Chondrocyte (in vitro differentiated cells): ENCODE measurements around the gene NINL. TPM values are rescaled to one million over a fixed set of nuclear protein-coding genes. Genes with fewer than 3 reads are reported as not detected.
A peak's percentile ranks its signal among the peaks of the same experiment; 100 is the strongest.

Source experiments
- DNase-seq: peaks from one replicate; pipeline ENCODE4 v3.0.0; 2021; ENCODE audit warnings: mixed read lengths, low spot score
- H3K27ac Mint-ChIP-seq: one replicate; pipeline ENCODE4 v1.8.0; 2021; ENCODE audit warnings: mild to moderate bottlenecking, moderate library complexity, mixed read lengths; ENCODE audit not compliant: unreplicated experiment
- H3K27me3 Mint-ChIP-seq: 2 replicates; pipeline ENCODE4 v1.8.0; 2021; ENCODE audit warnings: low read depth, mixed read lengths
- H3K36me3 Mint-ChIP-seq: 2 replicates; pipeline ENCODE4 v1.8.0; 2021; ENCODE audit warnings: low read depth, mixed read lengths
- H3K4me1 Mint-ChIP-seq: 2 replicates; pipeline ENCODE4 v1.8.0; 2021; ENCODE audit warnings: low read depth, mild to moderate bottlenecking, mixed read lengths
- H3K4me3 Mint-ChIP-seq: one replicate; pipeline ENCODE4 v1.8.0; 2021; ENCODE audit warnings: mild to moderate bottlenecking, moderate library complexity, mixed read lengths; ENCODE audit not compliant: unreplicated experiment
- H3K9me3 Mint-ChIP-seq: 2 replicates; pipeline ENCODE4 v1.8.0; 2021; ENCODE audit warnings: low read depth, mixed read lengths
- total RNA-seq: library from RNA; stranded (reverse); gene quantifications from 3 replicates; pipeline ENCODE4 v1.2.1, GENCODE V29; 2021
- TF ChIP-seq, protein P1 (sequence below): fragments of 200-600 bp; sonication (generic); IDR thresholded peaks from 2 replicates; pipeline ENCODE4 v1.5.0; 2021; ENCODE audit warnings: antibody characterized with exemption, mild to moderate bottlenecking, moderate library complexity

The NINL gene
- total RNA-seq, 1 donor from 2014 or later: 10.6 TPM

- Mint-ChIP-seq H3K9me3 (no peaks in the 10 kb centered on the region), H3K27ac (no peak overlapping the region), H3K4me3 (no peak overlapping the region), H3K36me3 (peaks cover 1% of the 10 kb centered on the region), H3K27me3 (no peaks in the 10 kb centered on the region), H3K4me1 (peaks cover 34% of the 10 kb centered on the region)
- TF ChIP-seq, protein P1, sequence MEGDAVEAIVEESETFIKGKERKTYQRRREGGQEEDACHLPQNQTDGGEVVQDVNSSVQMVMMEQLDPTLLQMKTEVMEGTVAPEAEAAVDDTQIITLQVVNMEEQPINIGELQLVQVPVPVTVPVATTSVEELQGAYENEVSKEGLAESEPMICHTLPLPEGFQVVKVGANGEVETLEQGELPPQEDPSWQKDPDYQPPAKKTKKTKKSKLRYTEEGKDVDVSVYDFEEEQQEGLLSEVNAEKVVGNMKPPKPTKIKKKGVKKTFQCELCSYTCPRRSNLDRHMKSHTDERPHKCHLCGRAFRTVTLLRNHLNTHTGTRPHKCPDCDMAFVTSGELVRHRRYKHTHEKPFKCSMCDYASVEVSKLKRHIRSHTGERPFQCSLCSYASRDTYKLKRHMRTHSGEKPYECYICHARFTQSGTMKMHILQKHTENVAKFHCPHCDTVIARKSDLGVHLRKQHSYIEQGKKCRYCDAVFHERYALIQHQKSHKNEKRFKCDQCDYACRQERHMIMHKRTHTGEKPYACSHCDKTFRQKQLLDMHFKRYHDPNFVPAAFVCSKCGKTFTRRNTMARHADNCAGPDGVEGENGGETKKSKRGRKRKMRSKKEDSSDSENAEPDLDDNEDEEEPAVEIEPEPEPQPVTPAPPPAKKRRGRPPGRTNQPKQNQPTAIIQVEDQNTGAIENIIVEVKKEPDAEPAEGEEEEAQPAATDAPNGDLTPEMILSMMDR: no peak
- DNase-seq: no peak
These were observed 8.4 kb downstream of the NINL start for GRCh38 chr20:25576783-25577530.

- Mint-ChIP-seq H3K27ac (no peak overlapping the region), H3K36me3 (peaks cover 3% of the 10 kb centered on the region), H3K9me3 (no peaks in the 10 kb centered on the region), H3K27me3 (no peaks in the 10 kb centered on the region), H3K4me3 (no peak overlapping the region), H3K4me1 (peaks cover 34% of the 10 kb centered on the region)
- TF ChIP-seq, protein P1: peak; percentile 44
- no peak for DNase-seq
These were observed 10.9 kb downstream of the NINL start for GRCh38 chr20:25574411-25574810.

DNA sequence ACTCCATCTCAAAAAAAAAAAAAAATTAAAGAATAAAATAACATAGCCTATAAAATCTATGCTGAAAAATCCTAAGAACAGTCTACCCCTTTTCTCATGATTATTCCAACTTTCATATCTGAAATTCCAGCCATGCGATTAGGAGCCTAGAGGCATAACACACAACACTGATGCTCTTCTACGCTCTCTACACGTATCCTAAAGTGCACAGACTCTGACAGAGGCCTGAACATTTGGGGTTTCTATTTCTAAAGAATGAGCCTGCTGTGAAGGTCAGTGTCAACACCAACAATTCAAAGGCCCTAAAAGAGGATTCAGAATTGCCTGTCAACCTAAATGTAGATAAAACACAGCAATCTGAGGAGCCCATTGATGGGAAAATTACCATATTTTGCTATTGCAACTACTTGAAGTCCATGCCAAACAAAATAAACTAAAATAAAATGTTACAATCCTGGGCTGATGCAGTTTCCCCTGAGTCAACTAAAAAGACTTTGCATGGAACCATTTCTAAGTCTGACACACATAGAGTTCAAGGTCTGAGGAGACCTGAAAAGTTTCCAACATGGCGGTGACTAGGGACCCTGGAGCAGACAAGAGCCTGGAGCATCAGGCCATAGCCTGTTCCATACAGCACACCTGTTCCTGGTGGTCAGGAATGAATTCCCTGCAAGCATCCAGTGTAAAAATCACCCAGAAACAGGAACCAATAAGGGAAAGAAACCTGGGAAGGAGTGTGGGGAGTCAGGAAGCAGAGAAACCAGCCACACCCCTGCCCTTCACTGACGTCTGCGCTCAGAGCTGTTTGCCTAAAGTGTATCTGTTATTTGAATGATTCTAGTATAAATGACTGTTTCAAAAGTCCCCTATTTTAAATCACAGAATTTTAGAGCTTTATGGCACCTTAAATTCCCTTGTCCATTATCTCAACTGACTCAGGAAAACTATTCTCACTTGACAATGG lies 11.8 kb downstream of the NINL start:
- H3K27ac Mint-ChIP-seq: peak overlapping the region; percentile 80
- peaks cover 29% of the 10 kb centered on the region for H3K4me1 Mint-ChIP-seq
- no peaks in the 10 kb centered on the region for H3K27me3 Mint-ChIP-seq
- peaks cover 3% of the 10 kb centered on the region for H3K36me3 Mint-ChIP-seq
- no peaks in the 10 kb centered on the region for H3K9me3 Mint-ChIP-seq
- no peak overlapping the region for H3K4me3 Mint-ChIP-seq
- no peak for DNase-seq
- TF ChIP-seq, protein P1: no peak

DNA sequence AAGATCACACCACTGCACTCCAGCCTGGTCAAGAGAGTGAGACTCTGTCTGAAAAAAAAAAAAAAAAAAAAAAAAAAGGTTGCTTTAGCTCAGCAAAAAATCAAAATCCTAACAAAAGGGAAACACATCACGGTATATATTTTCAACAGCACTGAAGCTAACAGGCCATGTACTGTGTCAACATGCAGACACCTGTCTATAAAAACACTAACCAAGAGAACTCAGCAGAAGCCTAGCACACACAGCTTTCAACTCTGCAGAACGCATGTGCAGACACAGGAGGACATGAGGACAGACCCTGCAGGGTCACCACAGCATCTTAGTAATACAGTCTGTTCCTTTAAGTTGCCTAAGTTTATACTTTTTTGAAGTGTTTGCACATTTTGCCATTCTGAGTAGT lies 13.5 kb downstream of the NINL start:
- Mint-ChIP-seq H3K27ac (no peak overlapping the region), H3K27me3 (no peaks in the 10 kb centered on the region), H3K4me3 (no peak overlapping the region), H3K4me1 (peaks cover 29% of the 10 kb centered on the region), H3K9me3 (no peaks in the 10 kb centered on the region), H3K36me3 (peaks cover 7% of the 10 kb centered on the region)
- no peak for DNase-seq
- TF ChIP-seq, protein P1: no peak

- Mint-ChIP-seq H3K4me3 (no peak overlapping the region), H3K27ac (no peak overlapping the region), H3K27me3 (no peaks in the 10 kb centered on the region), H3K36me3 (peaks cover 7% of the 10 kb centered on the region), H3K4me1 (peaks cover 29% of the 10 kb centered on the region), H3K9me3 (no peaks in the 10 kb centered on the region)
- no peak for DNase-seq
- TF ChIP-seq, protein P1: no peak
These were observed 14.1 kb downstream of the NINL start for GRCh38 chr20:25571240-25571639.
